ENCODE measurements around the gene ZNF146.
"Not testable (repeated sequence)": the region's sequence is repeated elsewhere in the genome, so short reads cannot be mapped to it uniquely, and the experiment has no call there.

Gene ZNF146

GRCh38 chr19:36265064-36265463, 50.2 kb downstream of the ZNF146 start:
- DNase-seq (ENCODE audit: low read depth): no peak
- TF ChIP-seq CTCF (conservative IDR thresholded peaks at IDR 0.05; ENCODE audit: control insufficient read depth, insufficient read depth, low read depth, low read length): no peak
- H3K4me3 ChIP-seq (ENCODE audit: control insufficient read depth, low read depth, low read length): no peak overlapping the region

- TF ChIP-seq CTCF (conservative IDR thresholded peaks at IDR 0.05; ENCODE audit: control insufficient read depth, insufficient read depth, low read depth, low read length): no peak
- no peak for DNase-seq (ENCODE audit: low read depth)
- no peak overlapping the region for H3K4me3 ChIP-seq (ENCODE audit: control insufficient read depth, low read depth, low read length)
Measured at GRCh38 chr19:36265856-36266374, 51.0 kb downstream of the ZNF146 start.

GRCh38 chr19:36266375-36266961, 51.6 kb downstream of the ZNF146 start:
- H3K4me3 ChIP-seq (ENCODE audit: control insufficient read depth, low read depth, low read length): no peak overlapping the region
- no peak for TF ChIP-seq CTCF (conservative IDR thresholded peaks at IDR 0.05; ENCODE audit: control insufficient read depth, insufficient read depth, low read depth, low read length)
- no peak for DNase-seq (ENCODE audit: low read depth)

- no peak overlapping the region for H3K4me3 ChIP-seq (ENCODE audit: control insufficient read depth, low read depth, low read length)
- no peak for DNase-seq (ENCODE audit: low read depth)
- TF ChIP-seq CTCF (conservative IDR thresholded peaks at IDR 0.05; ENCODE audit: control insufficient read depth, insufficient read depth, low read depth, low read length): no peak
Measured at GRCh38 chr19:36267061-36267845, 52.3 kb downstream of the ZNF146 start.

GRCh38 chr19:36268081-36268480, 53.2 kb downstream of the ZNF146 start:
- not testable (repeated sequence) for H3K4me3 ChIP-seq (ENCODE audit: control insufficient read depth, low read depth, low read length); DNase-seq (ENCODE audit: low read depth)

GRCh38 chr19:36268591-36268990, 53.7 kb downstream of the ZNF146 start:
- DNase-seq (ENCODE audit: low read depth); H3K4me3 ChIP-seq (ENCODE audit: control insufficient read depth, low read depth, low read length): not testable (repeated sequence)

GRCh38 chr19:36269295-36269694, 54.4 kb downstream of the ZNF146 start:
- DNase-seq (ENCODE audit: low read depth); H3K4me3 ChIP-seq (ENCODE audit: control insufficient read depth, low read depth, low read length): not testable (repeated sequence)
